COR-L47 (cell line): ENCODE results near the gene SACM1L.

Experiments
- DNase-seq: peaks from one replicate; lab custom pipeline; 2025; lab: John Stamatoyannopoulos, UW

SACM1L gene

GRCh38 chr3:45688882-45689786 lies at the start of gene SACM1L:
Gene SACM1L (plus strand): TSS chr3:45689396. CDS start chr3:45689466, 70 bp downstream.
- peak; percentile 88 for DNase-seq

GRCh38 chr3:45640091-45640507 lies 49.1 kb upstream of the SACM1L start:
- no peak for DNase-seq

- no peak for DNase-seq
Observed at GRCh38 chr3:45640724-45641361, 48.4 kb upstream of the SACM1L start.

- no peak for DNase-seq
Observed at GRCh38 chr3:45641756-45642155, 47.4 kb upstream of the SACM1L start.

GRCh38 chr3:45642731-45643152 lies 46.5 kb upstream of the SACM1L start:
- DNase-seq: peak; percentile 32

- no peak for DNase-seq
Observed at GRCh38 chr3:45644063-45644790, 45.0 kb upstream of the SACM1L start.

GRCh38 chr3:45644791-45645201 lies 44.4 kb upstream of the SACM1L start:
- no peak for DNase-seq

GRCh38 chr3:45646051-45646585 lies 43.1 kb upstream of the SACM1L start:
- no peak for DNase-seq

- no peak for DNase-seq
Observed at GRCh38 chr3:45647148-45647619, 42.0 kb upstream of the SACM1L start.

GRCh38 chr3:45653205-45653604 lies 36.0 kb upstream of the SACM1L start:
- no peak for DNase-seq

GRCh38 chr3:45654397-45654944 lies 34.7 kb upstream of the SACM1L start:
- no peak for DNase-seq

GRCh38 chr3:45655906-45656305 lies 33.3 kb upstream of the SACM1L start:
- DNase-seq: no peak

- DNase-seq: peak; percentile 56
Observed at GRCh38 chr3:45656575-45657363, 32.4 kb upstream of the SACM1L start.

- DNase-seq: no peak
Observed at GRCh38 chr3:45657853-45658252, 31.3 kb upstream of the SACM1L start.

- peak; percentile 12 for DNase-seq
Observed at GRCh38 chr3:45659661-45660566, 29.3 kb upstream of the SACM1L start.

GRCh38 chr3:45660567-45660901 lies 28.7 kb upstream of the SACM1L start:
- no peak for DNase-seq

- DNase-seq: no peak
Observed at GRCh38 chr3:45664578-45664977, 24.6 kb upstream of the SACM1L start.

- peak; percentile 37 for DNase-seq
Observed at GRCh38 chr3:45665101-45665572, 24.1 kb upstream of the SACM1L start.

GRCh38 chr3:45666757-45667431 lies 22.3 kb upstream of the SACM1L start:
- no peak for DNase-seq
